Stimulated activated CD4-positive, alpha-beta T cell treated with anti-CD3 and anti-CD28 coated beads, Interleukin-4, amount 100 ng/mL, for 24 hours (primary cell): ENCODE results near the gene CRYL1.

Source experiments
- DNase-seq: peaks from one replicate; pipeline ENCODE4 v3.0.0-alpha.2; 2020

The CRYL1 gene

GRCh38 chr13:20362484-20363041 is 163.1 kb downstream of the CRYL1 start:
- no peak for DNase-seq

- DNase-seq: no peak
These were observed 164.7 kb downstream of the CRYL1 start for GRCh38 chr13:20360835-20361412.

- no peak for DNase-seq
These were observed 165.6 kb downstream of the CRYL1 start for GRCh38 chr13:20360041-20360491.

- no peak for DNase-seq
These were observed 166.3 kb downstream of the CRYL1 start for GRCh38 chr13:20359335-20359734.

- DNase-seq: no peak
These were observed 167.6 kb downstream of the CRYL1 start for GRCh38 chr13:20358022-20358421.

- DNase-seq: no peak
These were observed 169.2 kb downstream of the CRYL1 start for GRCh38 chr13:20356444-20356843.

- no peak for DNase-seq
These were observed 170.9 kb downstream of the CRYL1 start for GRCh38 chr13:20354722-20355121.

GRCh38 chr13:20353973-20354372 is 171.7 kb downstream of the CRYL1 start:
- no peak for DNase-seq
